K562 (cell line): ENCODE data around the gene ACADVL. TPM values are rescaled to one million over a fixed set of nuclear protein-coding genes. Genes with fewer than 3 reads are reported as not detected.

Source experiments
- ATAC-seq: fragments of 200-7000 bp; cut with Tn5 transposase; 3 replicates; pipeline ENCODE4 v1.9.1; 2020; ENCODE audit warnings: moderate library complexity
- BruUV-seq: library from RNA; stranded (reverse); fragments of 400-500 nt; replicated peaks from 2 replicates; lab custom pipeline; 2021; lab: Mats Ljungman, UMichigan
- CTCF ChIA-PET: fragments of 300-600 bp; formaldehyde crosslinking; extraction: SDS; loops from one replicate; lab custom pipeline; 2021; ENCODE audit warnings: low intra/inter-chr PET ratio; lab: Yijun Ruan, JAX
- POLR2A ChIA-PET: fragments of 300-600, 350-650 bp; sonication (Branson Sonifier 250); formaldehyde crosslinking; extraction: SDS; loops from one replicate; lab custom pipeline; 2021; ENCODE audit warnings: antibody characterized with exemption, inconsistent platforms; lab: Yijun Ruan, JAX
- DNase-seq, 4 experiments: peaks; one replicate each; pipeline versions ENCODE4 v3.0.0 to v3.0.0-alpha.2; 2011 to 2018; ENCODE audit warnings: low spot score in 3 of 4, mixed read lengths in 3 of 4; ENCODE audit errors: extremely low read depth in 1 of 4
- FAIRE-seq: peaks from 2 replicates; lab custom pipeline; 2011; peaks lifted over from hg19 to GRCh38; lab: Jason Lieb, UNC
- H2AFZ ChIP-seq: 2 replicates; pipeline ENCODE4 v1.6.0; 2011; ENCODE audit warnings: low read depth, low read length, control low read depth, inconsistent platforms
- H3K27ac ChIP-seq: fragments of 200-600 bp; 3 replicates; pipeline ENCODE4 v1.8.0; 2011; ENCODE audit warnings: low read depth, mild to moderate bottlenecking, control low read depth, inconsistent platforms, low read length, moderate library complexity, mixed read lengths; ENCODE audit errors: extremely low read depth
- H3K27me3 ChIP-seq, 2 experiments: fragments of 300-600 bp in 1 of 2; 2 replicates in 1 of 2; 3 replicates in 1 of 2; pipeline versions ENCODE4 v1.6.0 to v1.8.0; 2011; ENCODE audit warnings: inconsistent platforms in 2 of 2, low read length in 2 of 2, mild to moderate bottlenecking in 1 of 2, mixed read lengths in 1 of 2, moderate library complexity in 1 of 2; ENCODE audit not compliant: control insufficient read depth in 2 of 2, insufficient read depth in 2 of 2
- H3K36me3 ChIP-seq: fragments of 300-600 bp; 3 replicates; pipeline ENCODE4 v1.8.0; 2011; ENCODE audit warnings: mild to moderate bottlenecking, low read length, inconsistent platforms; ENCODE audit not compliant: control insufficient read depth, insufficient read depth
- H3K4me1 ChIP-seq, 2 experiments: fragments of 200-600 bp in 1 of 2; replicated peaks in 1 of 2; 2 replicates in 1 of 2; 3 replicates in 1 of 2; pipeline versions ENCODE4 v1.5.1 to v1.8.0; 2011; ENCODE audit warnings: inconsistent platforms in 2 of 2, low read length in 2 of 2, mild to moderate bottlenecking in 1 of 2, mixed read lengths in 1 of 2, moderate library complexity in 1 of 2; ENCODE audit not compliant: control insufficient read depth in 2 of 2, insufficient read depth in 2 of 2
- H3K4me2 ChIP-seq: 2 replicates; pipeline ENCODE4 v1.6.1; 2011; ENCODE audit warnings: low read length, control low read depth, inconsistent platforms, mixed read lengths; ENCODE audit not compliant: insufficient read depth
- H3K4me3 ChIP-seq: fragments of 200-600 bp; sonication (generic), shearing (Covaris generic); 2 replicates; pipeline ENCODE4 v1.5.1; 2016; ENCODE audit warnings: control low read depth, inconsistent platforms
- H3K79me2 ChIP-seq: fragments of 200-600 bp; 3 replicates; pipeline ENCODE4 v1.8.0; 2011; ENCODE audit warnings: low read length, inconsistent platforms; ENCODE audit not compliant: control insufficient read depth, insufficient read depth
- H3K9ac ChIP-seq, 2 experiments: 2 replicates each; pipeline versions ENCODE4 v1.6.0 to v1.6.1; 2011; ENCODE audit warnings: low read depth in 2 of 2, low read length in 2 of 2, control low read depth in 1 of 2, inconsistent platforms in 1 of 2, mild to moderate bottlenecking in 1 of 2, mixed read lengths in 1 of 2; ENCODE audit not compliant: insufficient read depth in 1 of 2
- H3K9me1 ChIP-seq: one replicate; pipeline ENCODE4 v1.6.0; 2011; ENCODE audit warnings: inconsistent platforms, mild to moderate bottlenecking, low read length, moderate library complexity; ENCODE audit not compliant: control insufficient read depth, insufficient read depth
- H3K9me3 ChIP-seq: replicated peaks from 2 replicates; pipeline ENCODE4 v1.5.1; 2011; ENCODE audit warnings: low read depth, low read length, inconsistent platforms; ENCODE audit not compliant: control insufficient read depth, insufficient read depth
- H4K20me1 ChIP-seq: replicated peaks from 2 replicates; pipeline ENCODE4 v1.6.1; 2011; ENCODE audit warnings: low read length, inconsistent platforms, mixed read lengths; ENCODE audit not compliant: control insufficient read depth, insufficient read depth
- ATF7 ChIP-seq: fragments of 450-650 bp; IDR thresholded peaks from 2 replicates; pipeline ENCODE4 v1.7.1; 2014; ENCODE audit warnings: mild to moderate bottlenecking, moderate library complexity
- ESRRA ChIP-seq: fragments of 450-650 bp; IDR thresholded peaks from 2 replicates; pipeline ENCODE4 v1.6.1; 2014; ENCODE audit warnings: low read depth, mild to moderate bottlenecking, moderate library complexity, borderline replicate concordance
- SIN3A ChIP-seq, 2 experiments: fragments of 150-350 bp in 1 of 2; IDR thresholded peaks; 2 replicates each; pipeline ENCODE4 v1.6.1; 2011 to 2016; ENCODE audit warnings: borderline replicate concordance in 2 of 2, low read depth in 2 of 2, low read length in 2 of 2, mild to moderate bottlenecking in 2 of 2, moderate library complexity in 2 of 2; ENCODE audit not compliant: control insufficient read depth in 1 of 2
- WGBS: fragments of 100-300 bp; shearing (Covaris generic); methylation state at CpG from one replicate; pipeline ENCODE4 v1.1.6; 2016; ENCODE audit warnings: low coverage, mixed read lengths; ENCODE audit not compliant: insufficient coverage; ENCODE audit errors: missing lambda C conversion rate; 5-methylcytosine and 5-hydroxymethylcytosine counted together
- in situ Hi-C: fragments of 300-500 bp; cut with MboI; formaldehyde crosslinking; loops from 4 replicates; pipeline ENCODE4 v1.15.0; 2018; ENCODE audit warnings: inconsistent platforms, mixed read lengths
- intact Hi-C: fragments of 100-400 bp; cut with micrococcal nuclease; formaldehyde crosslinking; loops from 2 replicates; pipeline ENCODE4 v1.14.2; 2022
- polyA plus RNA-seq, 8 experiments: library from polyadenylated mRNA; depleted of rRNA in 4 of 8; stranded (reverse) in 5 of 8; unstranded in 3 of 8; fragments of >200 nt; fragmentation: Nextera tagmentation in 2 of 8; fragmentation: Illumina TruSeq in 1 of 8; extraction: Ambion mirVana in 2 of 8; extraction: Trizol in 1 of 8; gene quantifications; 2 replicates each; pipeline versions ENCODE4 v1.2.1 to v1.2.3, GENCODE V29; 2011 to 2014; ENCODE audit warnings: inconsistent platforms in 1 of 8, missing spikeins in 1 of 8
- total RNA-seq, 7 experiments: library from RNA; depleted of rRNA in 6 of 7; stranded (reverse); fragments of >200 nt in 6 of 7; fragmentation: Illumina TruSeq in 2 of 7; extraction: Trizol in 2 of 7; gene quantifications; 2 replicates each; pipeline versions ENCODE4 v1.2.1 to v1.2.3, GENCODE V29; 2011 to 2021; ENCODE audit warnings: low replicate concordance in 1 of 7
- TF ChIP-seq, protein P1 (sequence below): fragments of 450-650 bp; formaldehyde crosslinking; IDR thresholded peaks from 2 replicates; pipeline ENCODE4 v1.4.0; 2020; ENCODE audit warnings: mild to moderate bottlenecking
- TF ChIP-seq, protein P2 (sequence below): fragments of 450-650 bp; IDR thresholded peaks from 2 replicates; pipeline ENCODE4 v1.6.1; 2018; ENCODE audit not compliant: partially characterized antibody

The ACADVL gene
- total and polyA plus RNA-seq, 9 of the 15 experiments (the other 6 are each of a cell fraction or from before 2014, with no cell fraction given) = 25.5 to 449 (median 214) TPM

DNA sequence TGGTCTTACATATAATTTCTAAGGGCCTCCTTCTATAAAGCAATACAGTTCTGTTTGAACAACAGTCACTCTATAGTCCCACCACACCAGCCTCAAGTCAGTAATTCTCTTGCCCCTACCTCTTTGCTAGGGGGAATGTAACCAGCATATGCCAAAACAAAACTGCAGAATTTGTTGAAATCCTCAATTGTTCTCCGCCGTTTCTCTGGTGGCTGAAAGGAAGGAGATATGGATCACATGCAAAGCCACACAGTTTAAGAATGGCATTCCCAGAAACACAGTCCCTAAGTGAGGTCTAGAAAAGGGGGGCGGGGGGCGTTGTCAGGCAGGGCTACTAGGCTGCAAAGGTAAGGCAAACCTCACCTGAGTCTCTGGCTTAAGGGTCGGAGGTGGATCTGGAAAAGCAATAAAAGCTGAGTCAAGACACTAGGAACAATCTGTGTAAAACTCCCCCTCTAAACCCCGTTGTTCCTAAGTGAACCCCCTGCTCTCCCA lies 17.6 kb downstream of the ACADVL start:
- DNase-seq (no peak), ATAC-seq (no peak), FAIRE-seq (peak; percentile 68)
- Histone ChIP-seq H3K9me3 (no peaks in the 10 kb centered on the region), H3K36me3 (peaks cover 48% of the 10 kb centered on the region; the same call in 2 of the 3 replicates), H2AFZ (no peak overlapping the region), H4K20me1 (peaks cover 5% of the 10 kb centered on the region; the same call in 1 of the 2 replicates), H3K4me1 (peaks cover 35 to 37% of the 10 kb centered on the region in 2 experiments; a peak in 4 of 5 replicates), H3K4me3 (peak overlapping the region; percentile 79), H3K9ac (peak overlapping the region; percentile 93 to 98), H3K27me3 (no peaks in the 10 kb centered on the region), H3K4me2 (peak overlapping the region; percentile 72), H3K9me1 (no peaks in the 10 kb centered on the region), H3K79me2 (peaks cover 91% of the 10 kb centered on the region), H3K27ac (peak overlapping the region; percentile 94; the same call in 2 of the 3 replicates)
- BruUV-seq = no TSS peak
- intact Hi-C loops (loop anchor here (5.0 kb wide), 1 partner anchor 45 kb away; the partner anchor contains the start of gene SLC2A4), in situ Hi-C loops (no loop called here)
- WGBS = 6% methylated on average over 4 of the region's 6 CpGs
- TF ChIP-seq SIN3A (IDR thresholded peaks at IDR 0.05; ENCODE audit: borderline replicate concordance in 2 of 2, control insufficient read depth in 1 of 2, low read depth in 2 of 2, low read length in 2 of 2) (0 out of 4 replicates have a peak, but pooled peaks of 1 of the 2 experiments have one; percentile 1), ATF7 (peak; percentile 28; the same call in 1 of the 2 replicates), ESRRA (no peak)
- TF ChIP-seq, protein P1, sequence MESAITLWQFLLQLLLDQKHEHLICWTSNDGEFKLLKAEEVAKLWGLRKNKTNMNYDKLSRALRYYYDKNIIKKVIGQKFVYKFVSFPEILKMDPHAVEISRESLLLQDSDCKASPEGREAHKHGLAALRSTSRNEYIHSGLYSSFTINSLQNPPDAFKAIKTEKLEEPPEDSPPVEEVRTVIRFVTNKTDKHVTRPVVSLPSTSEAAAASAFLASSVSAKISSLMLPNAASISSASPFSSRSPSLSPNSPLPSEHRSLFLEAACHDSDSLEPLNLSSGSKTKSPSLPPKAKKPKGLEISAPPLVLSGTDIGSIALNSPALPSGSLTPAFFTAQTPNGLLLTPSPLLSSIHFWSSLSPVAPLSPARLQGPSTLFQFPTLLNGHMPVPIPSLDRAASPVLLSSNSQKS (CRISPR knock-in tag) = no peak
- TF ChIP-seq, protein P2, sequence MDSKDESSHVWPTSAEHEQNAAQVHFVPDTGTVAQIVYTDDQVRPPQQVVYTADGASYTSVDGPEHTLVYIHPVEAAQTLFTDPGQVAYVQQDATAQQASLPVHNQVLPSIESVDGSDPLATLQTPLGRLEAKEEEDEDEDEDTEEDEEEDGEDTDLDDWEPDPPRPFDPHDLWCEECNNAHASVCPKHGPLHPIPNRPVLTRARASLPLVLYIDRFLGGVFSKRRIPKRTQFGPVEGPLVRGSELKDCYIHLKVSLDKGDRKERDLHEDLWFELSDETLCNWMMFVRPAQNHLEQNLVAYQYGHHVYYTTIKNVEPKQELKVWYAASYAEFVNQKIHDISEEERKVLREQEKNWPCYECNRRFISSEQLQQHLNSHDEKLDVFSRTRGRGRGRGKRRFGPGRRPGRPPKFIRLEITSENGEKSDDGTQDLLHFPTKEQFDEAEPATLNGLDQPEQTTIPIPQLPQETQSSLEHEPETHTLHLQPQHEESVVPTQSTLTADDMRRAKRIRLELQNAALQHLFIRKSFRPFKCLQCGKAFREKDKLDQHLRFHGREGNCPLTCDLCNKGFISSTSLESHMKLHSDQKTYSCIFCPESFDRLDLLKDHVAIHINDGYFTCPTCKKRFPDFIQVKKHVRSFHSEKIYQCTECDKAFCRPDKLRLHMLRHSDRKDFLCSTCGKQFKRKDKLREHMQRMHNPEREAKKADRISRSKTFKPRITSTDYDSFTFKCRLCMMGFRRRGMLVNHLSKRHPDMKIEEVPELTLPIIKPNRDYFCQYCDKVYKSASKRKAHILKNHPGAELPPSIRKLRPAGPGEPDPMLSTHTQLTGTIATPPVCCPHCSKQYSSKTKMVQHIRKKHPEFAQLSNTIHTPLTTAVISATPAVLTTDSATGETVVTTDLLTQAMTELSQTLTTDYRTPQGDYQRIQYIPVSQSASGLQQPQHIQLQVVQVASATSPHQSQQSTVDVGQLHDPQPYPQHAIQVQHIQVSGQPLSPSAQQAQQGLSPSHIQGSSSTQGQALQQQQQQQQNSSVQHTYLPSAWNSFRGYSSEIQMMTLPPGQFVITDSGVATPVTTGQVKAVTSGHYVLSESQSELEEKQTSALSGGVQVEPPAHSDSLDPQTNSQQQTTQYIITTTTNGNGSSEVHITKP = peak; percentile 88
- ChIA-PET POLR2A (interaction anchor here (1.1 to 6.6 kb wide), 2 partner anchors 11 to 15 kb away, joined by 3 to 73 read pairs; partner anchors contain the start of genes ACADVL and DLG4), CTCF (no interaction called here)
